Measurements from ENCODE around the gene RPS6KA1. TPM values are rescaled to one million over a fixed set of nuclear protein-coding genes. Genes with fewer than 3 reads are reported as not detected.

The RPS6KA1 gene
- total RNA-seq, 2 experiments from 2014 or later: 29.1 to 29.6 TPM

DNA sequence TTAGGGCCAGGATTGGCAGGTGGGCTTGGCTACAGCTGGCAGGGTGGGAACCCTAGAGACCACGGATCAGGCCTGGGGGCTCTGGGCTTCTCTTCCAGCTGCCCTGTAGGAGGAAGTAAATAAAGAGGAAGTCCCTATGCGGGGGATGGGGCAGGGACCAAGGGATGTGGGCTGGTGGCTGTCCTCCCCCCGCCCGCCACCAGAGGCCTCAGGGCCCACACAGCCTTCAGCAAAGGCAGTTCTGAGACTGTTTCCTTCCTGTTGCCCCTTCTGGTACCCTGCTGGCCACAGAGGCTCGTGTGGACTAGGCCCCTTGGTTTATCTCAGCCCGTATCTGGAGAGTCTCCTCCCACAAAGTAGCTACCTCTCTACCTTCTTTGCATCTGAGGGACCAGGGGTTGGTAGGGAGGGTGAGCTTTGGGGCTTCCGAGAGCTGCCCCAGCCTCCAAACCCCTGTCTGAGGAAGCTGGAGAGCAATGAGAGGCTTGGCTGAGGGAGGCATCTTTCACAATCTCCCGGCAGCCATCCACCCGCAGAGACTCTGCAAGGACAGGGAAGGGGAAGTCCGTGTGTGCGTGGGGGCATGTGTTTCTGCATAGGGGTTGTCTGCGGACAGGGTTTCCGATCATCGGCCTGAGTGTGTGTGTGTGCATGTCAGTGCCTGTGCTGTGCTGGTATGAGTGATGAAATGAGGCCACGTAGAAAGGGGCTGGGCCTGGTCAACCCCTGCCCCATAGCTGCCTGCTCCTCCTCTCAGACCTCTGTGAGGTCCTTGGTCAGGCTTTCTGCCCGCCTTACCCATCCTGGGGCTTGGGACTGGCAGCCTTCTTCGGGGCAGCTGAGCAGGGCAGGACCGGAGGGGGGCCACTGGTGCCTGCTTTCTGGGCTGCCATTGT, 12.5 kb downstream of the RPS6KA1 start:
- ATAC-seq (ENCODE audit: poor library complexity) (peak; percentile 70), DNase-seq (peak; percentile 46 to 91 (median 66))
- Mint-ChIP-seq H3K36me3 (ENCODE audit: low read depth) (peaks cover 5% of the 10 kb centered on the region), H3K4me3 (peak overlapping the region; percentile 82), H3K9me3 (no peaks in the 10 kb centered on the region), H3K27ac (peak overlapping the region; percentile 77), H3K4me1 (ENCODE audit: low read depth) (peaks cover 90% of the 10 kb centered on the region), H3K27me3 (no peaks in the 10 kb centered on the region)
- ChIA-PET CTCF (interaction anchor here (0.6 to 2.0 kb wide), 7 partner anchors 11 to 60 kb away, joined by 3 to 13 read pairs (median 4); no protein-coding TSS in a partner anchor), POLR2A (interaction anchor here (0.7 to 3.9 kb wide), 9 partner anchors 9 to 323 kb away, joined by 3 to 41 read pairs (median 4); partner anchors contain the start of genes HMGN2, PIGV and RPS6KA1)
- Histone ChIP-seq H3K27ac (ENCODE audit: low read depth in 1 of 2, low read length in 2 of 2) (peak overlapping the region; percentile 80 to 83), H3K4me3 (ENCODE audit: low read length) (peak overlapping the region; percentile 40), H3K36me3 (ENCODE audit: insufficient read depth, low read length) (peaks cover 5% of the 10 kb centered on the region), H3K9me3 (ENCODE audit: control insufficient read depth in 1 of 2, insufficient read depth in 1 of 2, low read length in 2 of 2) (no peaks in the 10 kb centered on the region), H3K4me1 (ENCODE audit: insufficient read depth, low read length) (peaks cover 100% of the 10 kb centered on the region), H3K27me3 (ENCODE audit: control insufficient read depth in 1 of 2, insufficient read depth in 2 of 2, low read length in 2 of 2) (no peaks in the 10 kb centered on the region)
- TF ChIP-seq, protein P1, sequence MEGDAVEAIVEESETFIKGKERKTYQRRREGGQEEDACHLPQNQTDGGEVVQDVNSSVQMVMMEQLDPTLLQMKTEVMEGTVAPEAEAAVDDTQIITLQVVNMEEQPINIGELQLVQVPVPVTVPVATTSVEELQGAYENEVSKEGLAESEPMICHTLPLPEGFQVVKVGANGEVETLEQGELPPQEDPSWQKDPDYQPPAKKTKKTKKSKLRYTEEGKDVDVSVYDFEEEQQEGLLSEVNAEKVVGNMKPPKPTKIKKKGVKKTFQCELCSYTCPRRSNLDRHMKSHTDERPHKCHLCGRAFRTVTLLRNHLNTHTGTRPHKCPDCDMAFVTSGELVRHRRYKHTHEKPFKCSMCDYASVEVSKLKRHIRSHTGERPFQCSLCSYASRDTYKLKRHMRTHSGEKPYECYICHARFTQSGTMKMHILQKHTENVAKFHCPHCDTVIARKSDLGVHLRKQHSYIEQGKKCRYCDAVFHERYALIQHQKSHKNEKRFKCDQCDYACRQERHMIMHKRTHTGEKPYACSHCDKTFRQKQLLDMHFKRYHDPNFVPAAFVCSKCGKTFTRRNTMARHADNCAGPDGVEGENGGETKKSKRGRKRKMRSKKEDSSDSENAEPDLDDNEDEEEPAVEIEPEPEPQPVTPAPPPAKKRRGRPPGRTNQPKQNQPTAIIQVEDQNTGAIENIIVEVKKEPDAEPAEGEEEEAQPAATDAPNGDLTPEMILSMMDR (IDR thresholded peaks at IDR 0.05): peak; percentile 74
- intact Hi-C loops (cut with DNase I, micrococcal nuclease): loop anchor here in 1 of 2 experiments (2.0 kb wide), 1 partner anchor 59 kb away; no protein-coding TSS in a partner anchor

DNA sequence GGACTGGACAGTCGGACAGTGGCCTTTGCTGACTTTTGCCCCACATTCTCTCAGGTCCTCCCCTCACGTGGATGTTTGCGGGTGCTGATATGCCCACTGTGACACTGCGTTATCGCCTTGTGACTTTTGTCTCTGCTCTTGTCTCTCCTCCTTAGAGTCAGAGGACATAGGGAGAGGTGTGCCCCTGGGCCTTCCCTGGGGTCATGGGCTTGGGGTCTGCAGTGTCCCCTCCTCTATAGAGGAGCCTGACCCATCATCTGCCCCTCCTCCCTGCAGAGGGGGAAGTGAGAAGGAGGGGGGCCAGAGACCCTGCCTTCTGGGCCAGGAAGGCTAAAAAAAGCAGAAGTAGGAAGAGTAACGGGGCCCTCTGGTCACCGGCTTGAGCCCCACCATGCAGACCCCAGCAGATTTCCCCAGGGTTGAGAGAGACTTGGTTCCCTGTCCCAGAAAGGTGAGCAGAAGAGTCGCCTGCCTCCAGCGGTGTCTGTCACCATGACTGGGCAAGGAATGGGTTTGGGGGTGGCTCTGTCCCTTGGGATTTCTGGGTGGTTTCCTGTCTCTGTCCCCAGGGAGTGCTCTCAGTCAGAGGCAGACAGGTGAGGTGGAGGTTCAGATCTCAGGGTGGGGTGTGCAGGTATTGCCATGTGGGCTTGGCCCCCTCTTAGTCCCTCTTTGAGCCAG, 13.3 kb downstream of the RPS6KA1 start:
- intact Hi-C loops (cut with DNase I, micrococcal nuclease): loop anchor here in 1 of 2 experiments (2.0 kb wide), 1 partner anchor 58 kb away; no protein-coding TSS in a partner anchor
- ChIA-PET POLR2A (interaction anchor here (1.0 to 3.9 kb wide), 7 partner anchors 10 to 246 kb away, joined by 3 to 41 read pairs (median 8); partner anchors contain the start of genes HMGN2, PIGV and RPS6KA1), CTCF (interaction anchor here (1.9 to 2.0 kb wide), 2 partner anchors 12 to 43 kb away, joined by 7 to 13 read pairs; no protein-coding TSS in a partner anchor)
- Mint-ChIP-seq H3K4me3 (peak overlapping the region; percentile 82), H3K4me1 (ENCODE audit: low read depth) (peaks cover 93% of the 10 kb centered on the region), H3K36me3 (ENCODE audit: low read depth) (peaks cover 13% of the 10 kb centered on the region), H3K9me3 (no peaks in the 10 kb centered on the region), H3K27ac (peak overlapping the region; percentile 77), H3K27me3 (no peaks in the 10 kb centered on the region)
- H3K27ac ChIP-seq (ENCODE audit: low read depth in 1 of 2, low read length in 2 of 2): peak overlapping the region; percentile 80 to 83
- TF ChIP-seq, protein P1 (IDR thresholded peaks at IDR 0.05): no peak
- ATAC-seq (ENCODE audit: poor library complexity): no peak
- H3K4me1 ChIP-seq (ENCODE audit: insufficient read depth, low read length): peaks cover 100% of the 10 kb centered on the region
- no peaks in the 10 kb centered on the region for H3K27me3 ChIP-seq (ENCODE audit: control insufficient read depth in 1 of 2, insufficient read depth in 2 of 2, low read length in 2 of 2)
- peaks cover 13% of the 10 kb centered on the region for H3K36me3 ChIP-seq (ENCODE audit: insufficient read depth, low read length)
- DNase-seq: peak in 2 of 14 experiments; percentile 37 to 47
- H3K4me3 ChIP-seq (ENCODE audit: low read length): peak overlapping the region; percentile 40
- H3K9me3 ChIP-seq (ENCODE audit: control insufficient read depth in 1 of 2, insufficient read depth in 1 of 2, low read length in 2 of 2): no peaks in the 10 kb centered on the region

DNA sequence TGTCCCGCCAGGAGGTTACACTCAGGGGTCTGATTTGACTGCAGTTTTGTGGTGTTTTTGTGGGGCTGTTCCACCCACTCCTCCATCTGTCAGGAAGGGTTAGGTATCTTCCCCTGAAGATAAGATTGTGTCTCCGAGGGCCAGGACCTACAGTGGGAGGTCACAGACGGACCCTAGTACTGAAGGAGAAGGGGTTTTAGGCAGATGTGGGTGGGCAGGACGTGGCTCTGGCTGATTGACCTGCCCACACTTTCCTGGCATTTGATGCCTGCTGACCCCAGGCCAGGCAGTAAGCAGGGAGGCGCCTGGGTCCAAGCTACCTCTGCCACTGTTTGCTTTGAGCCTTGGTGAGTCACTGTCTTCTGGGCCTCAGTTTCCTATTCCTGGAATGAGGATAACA, 13.9 kb downstream of the RPS6KA1 start:
- ChIA-PET CTCF (no interaction called here), POLR2A (no interaction called here)
- Mint-ChIP-seq H3K4me3 (peak overlapping the region; percentile 58), H3K27me3 (no peaks in the 10 kb centered on the region), H3K9me3 (no peaks in the 10 kb centered on the region), H3K27ac (peak overlapping the region; percentile 77), H3K4me1 (ENCODE audit: low read depth) (peaks cover 93% of the 10 kb centered on the region), H3K36me3 (ENCODE audit: low read depth) (peaks cover 19% of the 10 kb centered on the region)
- Histone ChIP-seq H3K36me3 (ENCODE audit: insufficient read depth, low read length) (peaks cover 19% of the 10 kb centered on the region), H3K27me3 (ENCODE audit: control insufficient read depth in 1 of 2, insufficient read depth in 2 of 2, low read length in 2 of 2) (no peaks in the 10 kb centered on the region), H3K9me3 (ENCODE audit: control insufficient read depth in 1 of 2, insufficient read depth in 1 of 2, low read length in 2 of 2) (no peaks in the 10 kb centered on the region), H3K4me3 (ENCODE audit: low read length) (peak overlapping the region; percentile 40), H3K4me1 (ENCODE audit: insufficient read depth, low read length) (peaks cover 100% of the 10 kb centered on the region), H3K27ac (ENCODE audit: low read depth in 1 of 2, low read length in 2 of 2) (peak overlapping the region; percentile 80 to 83)
- DNase-seq (no peak), ATAC-seq (ENCODE audit: poor library complexity) (no peak)
- intact Hi-C loops (cut with DNase I, micrococcal nuclease): loop anchor here in 1 of 2 experiments (2.0 kb wide), 1 partner anchor 57 kb away; no protein-coding TSS in a partner anchor
- TF ChIP-seq, protein P1 (IDR thresholded peaks at IDR 0.05): no peak

All from CD4-positive, alpha-beta T cell (primary cell).